ENCODE data around the gene NUP93. TPM values are rescaled to one million over a fixed set of nuclear protein-coding genes. Genes with fewer than 3 reads are reported as not detected.

NUP93 gene
- total RNA-seq, 1 experiment from 2014 or later: 165 TPM

- no peak overlapping the region for H4K8ac ChIP-seq (replicated peaks; ENCODE audit: insufficient read length, low read depth, low read length)
- Mint-ChIP-seq H3K4me1 (peaks cover 52 to 55% of the 10 kb centered on the region in 2 experiments), H3K9me3 (no peaks in the 10 kb centered on the region), H3K27me3 (ENCODE audit: low read depth) (no peaks in the 10 kb centered on the region), H3K36me3 (ENCODE audit: insufficient read depth in 1 of 3, low read depth in 3 of 3) (no peaks in the 10 kb centered on the region), H3K27ac (peak overlapping the region in 1 of 3 experiments; percentile 83; a peak in 4 of 7 replicates), H3K4me3 (no peak overlapping the region)
- no peak overlapping the region for H3K56ac ChIP-seq (ENCODE audit: insufficient read length, low read depth, low read length)
- no peak overlapping the region for H2BK15ac ChIP-seq (ENCODE audit: low read depth, low read length)
- WGBS (ENCODE audit: extremely low coverage, insufficient read length, low lambda C conversion rate): no CpG with 5 or more reads among the region's 6 CpGs
- no peak overlapping the region for H3K27ac ChIP-seq (ENCODE audit: insufficient read length, low read depth, low read length)
- H2BK120ac ChIP-seq (ENCODE audit: low read depth, low read length, poor library complexity, severe bottlenecking): no peak overlapping the region
- no peaks in the 10 kb centered on the region for H3K9me3 ChIP-seq (ENCODE audit: control insufficient read depth, low read depth, low read length)
- no peak overlapping the region for H3K14ac ChIP-seq (ENCODE audit: insufficient read depth, low read length)
- H3K18ac ChIP-seq (ENCODE audit: insufficient read length, low read depth, low read length): no peak overlapping the region
- no peak overlapping the region for H2AFZ ChIP-seq (ENCODE audit: low read length)
- no peaks in the 10 kb centered on the region for H3K23me2 ChIP-seq (ENCODE audit: insufficient read length, low read depth, low read length, poor library complexity, severe bottlenecking)
- H2BK5ac ChIP-seq (ENCODE audit: insufficient read length, low read length): no peak overlapping the region
- H4K20me1 ChIP-seq (ENCODE audit: control insufficient read depth, insufficient read depth, insufficient read length): no peaks in the 10 kb centered on the region
- H3T11ph ChIP-seq (ENCODE audit: low read length): no peak overlapping the region
- peak; percentile 32 for DNase-seq
- no peak for TF ChIP-seq CTCF (conservative IDR thresholded peaks at IDR 0.05)
- H3K79me1 ChIP-seq (ENCODE audit: insufficient read depth, low read depth, low read length, poor library complexity, severe bottlenecking): no peaks in the 10 kb centered on the region
- no peak overlapping the region for H2BK12ac ChIP-seq (ENCODE audit: insufficient read length, low read depth, low read length)
- no peak overlapping the region for H3K4ac ChIP-seq (ENCODE audit: low read depth, low read length)
- H2BK20ac ChIP-seq (ENCODE audit: low read depth, low read length, poor library complexity, severe bottlenecking): no peak overlapping the region
- H4K5ac ChIP-seq (ENCODE audit: insufficient read length, low read depth, low read length): no peak overlapping the region
- no peak overlapping the region for H3K4me2 ChIP-seq (ENCODE audit: insufficient read depth, insufficient read length, low read length)
- peaks cover 20% of the 10 kb centered on the region for H3K4me1 ChIP-seq (ENCODE audit: insufficient read depth, low read length)
- H2AK5ac ChIP-seq (ENCODE audit: insufficient read length, low read length): no peak overlapping the region
- no peaks in the 10 kb centered on the region for H3K27me3 ChIP-seq (ENCODE audit: insufficient read depth, low read length)
- no peak overlapping the region for H3K23ac ChIP-seq (ENCODE audit: insufficient read length, low read depth, low read length)
- H3K9ac ChIP-seq (ENCODE audit: extremely low read depth, insufficient read length, low read length): no peak overlapping the region
- no peak overlapping the region for H4K91ac ChIP-seq (ENCODE audit: insufficient read length, low read depth, low read length)
- peaks cover 2% of the 10 kb centered on the region; the same call in 1 of the 2 replicates for H3K79me2 ChIP-seq (ENCODE audit: insufficient read depth, low read length)
These were observed 57.2 kb downstream of the NUP93 start for GRCh38 chr16:56787167-56787566.

All from H9 (cell line).